Measurements from ENCODE around the gene CRISPLD2.

Gene CRISPLD2, protein sequence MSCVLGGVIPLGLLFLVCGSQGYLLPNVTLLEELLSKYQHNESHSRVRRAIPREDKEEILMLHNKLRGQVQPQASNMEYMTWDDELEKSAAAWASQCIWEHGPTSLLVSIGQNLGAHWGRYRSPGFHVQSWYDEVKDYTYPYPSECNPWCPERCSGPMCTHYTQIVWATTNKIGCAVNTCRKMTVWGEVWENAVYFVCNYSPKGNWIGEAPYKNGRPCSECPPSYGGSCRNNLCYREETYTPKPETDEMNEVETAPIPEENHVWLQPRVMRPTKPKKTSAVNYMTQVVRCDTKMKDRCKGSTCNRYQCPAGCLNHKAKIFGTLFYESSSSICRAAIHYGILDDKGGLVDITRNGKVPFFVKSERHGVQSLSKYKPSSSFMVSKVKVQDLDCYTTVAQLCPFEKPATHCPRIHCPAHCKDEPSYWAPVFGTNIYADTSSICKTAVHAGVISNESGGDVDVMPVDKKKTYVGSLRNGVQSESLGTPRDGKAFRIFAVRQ

DNA sequence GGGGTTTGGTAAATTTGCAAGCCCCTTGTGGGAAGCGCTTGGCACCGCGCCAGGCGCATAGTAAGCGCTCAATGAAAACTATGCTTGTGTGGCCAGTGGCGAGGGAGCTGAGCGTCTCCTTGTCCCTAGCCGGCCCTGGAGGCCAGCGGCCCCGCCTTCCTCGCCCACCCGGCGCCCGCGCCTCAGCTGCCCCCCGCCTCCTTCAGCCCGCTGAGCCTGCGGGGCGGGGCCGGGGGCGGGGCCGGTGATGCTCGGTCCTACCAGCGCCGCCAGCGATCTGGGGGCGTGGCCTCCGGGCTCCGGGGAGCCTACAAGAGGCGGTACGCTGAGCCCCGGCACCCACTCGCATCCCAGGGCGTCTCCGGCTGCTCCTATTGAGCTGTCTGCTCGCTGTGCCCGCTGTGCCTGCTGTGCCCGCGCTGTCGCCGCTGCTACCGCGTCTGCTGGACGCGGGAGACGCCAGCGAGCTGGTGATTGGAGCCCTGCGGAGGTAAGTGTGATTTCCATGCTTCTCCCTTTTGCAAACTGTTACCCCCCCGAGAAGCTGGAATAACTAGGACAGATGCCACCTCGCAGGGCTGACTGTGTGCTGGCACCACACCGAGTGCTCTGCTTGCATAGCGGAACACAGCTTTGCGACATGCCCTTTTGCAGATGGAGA, at the start of gene CRISPLD2:
CRISPLD2 (plus strand) TSS at position 342 of the 661 bp plus-strand sequence. CDS start 18,511 bp downstream, outside the sequence.
- DNase-seq, result peak; percentile 87

DNA sequence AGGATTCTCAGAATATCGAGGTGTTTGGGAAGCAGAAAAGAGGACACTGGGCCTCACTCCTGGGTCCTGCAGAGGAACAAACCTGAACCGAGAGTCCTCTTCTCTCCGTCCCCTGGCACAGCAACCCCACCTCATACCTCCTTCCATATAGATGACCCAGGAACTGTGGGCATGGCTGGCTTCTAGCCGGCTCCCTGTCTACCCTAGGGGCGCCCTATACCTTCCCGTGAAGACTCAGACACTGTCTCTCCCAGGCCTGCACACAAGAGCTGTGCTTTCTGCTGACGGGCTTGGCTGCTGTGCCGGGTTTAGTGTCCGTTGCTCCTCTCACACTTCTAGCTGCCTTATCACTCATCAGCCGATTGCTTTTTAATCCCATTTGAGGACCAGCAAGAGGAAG, 46.5 kb upstream of the CRISPLD2 start:
- DNase-seq, result no peak

DNA sequence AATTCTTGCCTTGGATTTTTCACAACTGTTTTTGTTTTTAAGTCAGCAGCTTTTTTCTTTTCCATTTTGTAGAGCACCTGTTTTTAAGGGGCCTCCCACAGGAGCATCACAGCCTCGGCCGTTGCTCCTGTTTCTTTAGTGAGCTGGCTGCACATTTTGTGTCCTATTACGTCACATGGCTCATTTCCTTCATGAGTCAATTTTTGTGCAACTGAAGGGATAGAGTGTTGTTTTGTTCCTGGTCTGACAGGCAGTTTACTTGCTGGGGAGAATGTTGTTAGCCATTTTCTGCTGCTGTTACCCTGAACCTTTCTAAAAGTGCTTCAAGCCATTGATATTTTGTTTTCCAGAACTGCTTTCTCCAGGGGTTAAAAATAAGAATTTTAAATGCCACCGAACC, 45.0 kb upstream of the CRISPLD2 start:
- DNase-seq, result peak; percentile 59

DNA sequence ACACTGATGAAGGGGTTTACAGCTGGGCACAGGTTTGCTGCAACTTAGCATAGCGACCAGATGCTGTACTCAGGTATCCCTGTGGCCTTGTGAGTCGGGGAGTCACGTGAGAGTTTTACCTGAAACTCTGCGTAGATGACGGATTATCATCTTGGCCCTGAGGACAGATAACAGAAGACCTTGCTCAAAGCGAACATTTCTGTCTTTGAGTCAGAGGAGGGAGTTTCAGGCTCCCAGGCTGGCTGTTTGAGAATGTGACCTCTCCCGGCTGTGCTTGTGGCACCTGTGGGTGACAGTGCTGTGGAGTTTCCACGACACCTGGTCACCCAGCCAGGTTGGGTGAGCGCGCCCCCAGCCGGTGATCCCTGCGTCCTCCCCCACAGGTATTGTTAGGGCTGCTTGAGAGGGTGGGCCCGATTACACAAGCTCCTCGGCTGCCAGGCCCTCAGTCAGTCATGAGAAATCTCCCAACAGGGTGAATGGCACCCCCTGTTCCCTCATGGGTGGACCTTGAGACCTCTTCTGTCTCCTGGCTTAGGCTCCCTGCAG, 44.4 kb upstream of the CRISPLD2 start:
- DNase-seq, result no peak

DNA sequence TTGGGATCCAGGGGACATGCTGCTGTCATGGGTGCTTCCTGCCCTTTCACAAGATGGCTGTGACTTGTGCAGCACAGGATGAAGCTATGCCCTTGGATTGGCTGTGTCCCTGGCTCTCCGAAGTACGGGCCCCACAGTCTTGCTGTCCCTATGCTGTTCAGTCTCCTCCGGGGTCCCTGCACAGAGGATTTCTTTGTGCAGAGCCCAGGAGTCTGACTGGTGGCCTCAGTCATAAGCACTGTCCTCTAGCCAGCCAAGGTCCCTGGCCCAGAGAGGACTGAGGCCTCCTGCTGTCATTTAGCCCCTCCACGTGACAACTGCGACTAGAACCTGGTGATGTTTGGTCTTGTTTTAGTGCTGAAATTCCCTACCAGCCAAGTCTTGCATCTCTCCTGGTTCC, 42.4 kb upstream of the CRISPLD2 start:
- no peak for DNase-seq

DNA sequence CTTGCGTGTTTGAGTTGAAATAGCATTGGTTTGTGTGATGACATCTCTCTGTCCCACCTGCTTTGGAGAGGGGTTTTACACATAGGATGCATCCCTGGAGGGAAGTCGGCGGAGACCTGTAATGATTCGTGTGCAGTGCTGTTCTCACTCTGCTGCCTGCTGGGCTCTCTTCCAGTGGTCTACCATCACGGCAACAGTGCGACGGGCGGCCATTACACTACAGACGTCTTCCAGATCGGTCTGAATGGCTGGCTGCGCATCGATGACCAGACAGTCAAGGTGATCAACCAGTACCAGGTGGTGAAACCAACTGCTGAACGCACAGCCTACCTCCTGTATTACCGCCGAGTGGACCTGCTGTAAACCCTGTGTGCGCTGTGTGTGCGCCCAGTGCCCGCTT, 41.1 kb upstream of the CRISPLD2 start:
- DNase-seq, result no peak

DNA sequence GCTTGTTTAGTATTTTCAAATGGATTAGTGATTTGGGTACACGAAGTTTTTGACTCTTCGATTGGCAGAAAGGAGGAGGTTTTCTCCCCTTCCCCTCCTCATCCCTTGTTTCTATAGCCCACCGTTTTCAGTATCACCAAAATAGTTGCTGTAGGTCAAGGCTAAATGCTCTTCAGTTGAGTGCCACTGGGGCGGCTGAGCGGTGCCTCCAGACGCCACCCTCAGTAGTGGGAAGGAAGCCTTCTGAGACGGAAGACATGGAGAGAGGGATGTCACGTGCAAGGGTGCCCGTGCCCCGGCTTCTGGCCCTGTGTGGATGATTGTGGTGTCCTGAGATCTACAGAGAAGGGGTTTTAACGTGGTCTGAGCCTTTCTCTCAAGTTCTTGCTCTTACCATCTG, 39.7 kb upstream of the CRISPLD2 start:
- DNase-seq, result no peak

DNA sequence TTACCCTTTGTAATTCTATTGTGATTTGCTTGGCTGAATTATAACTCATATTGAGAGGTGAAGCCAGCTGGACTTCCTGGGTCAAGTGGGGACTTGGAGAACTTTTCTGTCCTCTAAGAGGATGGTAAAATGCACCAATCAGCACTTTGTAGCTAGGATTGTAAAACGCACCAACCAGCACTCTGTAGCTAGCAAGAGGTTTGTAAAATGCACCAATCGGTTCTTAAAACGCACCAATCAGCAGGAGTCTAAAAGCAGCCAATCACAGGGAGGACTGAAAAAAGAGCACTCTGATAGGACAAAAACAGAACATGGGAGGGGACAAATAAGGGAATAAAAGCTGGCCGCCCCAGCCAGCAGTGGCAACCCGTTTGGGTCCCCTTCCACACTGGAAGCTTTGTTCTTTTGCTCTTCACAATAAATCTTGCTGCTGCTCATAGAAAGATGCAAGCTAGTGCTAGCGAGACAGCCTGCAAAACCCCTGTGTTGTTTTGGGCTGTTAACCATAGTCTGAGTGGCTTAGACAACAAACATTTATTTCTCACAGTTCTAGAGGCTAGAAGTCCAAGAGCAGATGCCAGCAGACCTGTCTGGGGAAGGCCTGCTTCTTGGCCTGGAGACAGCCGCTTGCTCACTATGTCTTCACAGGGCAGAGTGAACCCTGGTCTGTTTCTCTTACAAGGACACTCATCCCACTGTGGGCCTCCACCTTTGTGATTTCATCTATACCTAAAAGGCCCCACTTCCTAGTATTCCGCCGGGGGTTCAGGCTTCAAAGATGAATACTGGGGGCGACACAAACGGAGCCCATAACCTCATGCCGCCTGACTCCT, 39.0 kb upstream of the CRISPLD2 start:
- no peak for DNase-seq

DNA sequence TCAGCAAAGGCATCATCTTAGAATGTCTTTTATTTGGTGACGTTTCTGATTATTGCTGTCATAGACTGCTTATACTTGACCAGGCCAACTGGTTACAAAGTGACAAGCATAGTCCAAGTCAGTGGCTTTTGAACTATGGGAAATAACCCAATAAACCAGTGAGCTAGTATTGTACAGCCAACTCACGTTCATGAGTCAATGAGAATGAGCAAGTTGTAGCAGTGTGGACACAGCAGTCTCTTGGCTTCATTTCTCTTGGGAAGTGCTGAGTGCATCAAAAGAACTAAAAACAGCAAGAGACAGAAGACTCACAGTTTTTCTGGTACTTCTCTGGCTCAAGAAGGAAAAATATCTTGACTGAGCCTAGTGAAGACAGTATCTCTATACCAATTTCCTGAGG, 36.9 kb upstream of the CRISPLD2 start:
- DNase-seq, result no peak

DNA sequence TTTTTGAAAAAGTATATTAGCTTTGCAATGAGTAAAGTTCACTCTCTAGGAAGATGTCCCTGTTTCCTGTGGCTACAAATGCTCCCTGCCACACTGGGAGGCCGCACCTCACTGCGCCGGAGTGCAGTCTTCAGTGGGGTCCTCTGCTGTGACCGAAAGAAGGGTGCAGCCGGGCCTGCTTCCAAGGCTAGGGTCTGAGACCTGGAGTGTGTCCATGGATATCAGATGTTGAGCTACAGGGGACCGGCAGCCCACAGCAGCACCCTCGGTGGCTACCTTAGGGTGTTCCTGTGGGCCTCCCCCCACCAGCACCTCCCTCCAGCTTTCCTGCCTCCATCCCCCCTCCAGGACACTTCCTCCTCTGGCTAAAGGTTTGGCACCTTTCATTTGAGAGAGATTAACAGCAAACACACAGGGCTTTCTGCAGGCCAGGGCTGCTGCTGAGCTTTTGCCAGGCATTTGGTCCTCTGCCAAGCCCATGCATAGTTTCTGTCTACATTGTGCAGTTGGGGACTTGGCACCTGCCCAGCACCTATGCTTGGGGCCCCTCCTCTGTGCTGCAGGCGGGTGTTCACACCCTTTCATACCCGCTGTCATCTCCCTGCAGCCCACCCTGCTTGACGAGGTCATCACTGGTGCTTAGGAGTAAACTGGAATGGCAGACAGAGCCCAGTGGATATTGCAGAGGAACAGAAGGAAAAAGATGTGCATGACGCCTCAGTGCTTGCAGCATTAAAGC, 33.8 kb upstream of the CRISPLD2 start:
- peak; percentile 45 for DNase-seq

DNA sequence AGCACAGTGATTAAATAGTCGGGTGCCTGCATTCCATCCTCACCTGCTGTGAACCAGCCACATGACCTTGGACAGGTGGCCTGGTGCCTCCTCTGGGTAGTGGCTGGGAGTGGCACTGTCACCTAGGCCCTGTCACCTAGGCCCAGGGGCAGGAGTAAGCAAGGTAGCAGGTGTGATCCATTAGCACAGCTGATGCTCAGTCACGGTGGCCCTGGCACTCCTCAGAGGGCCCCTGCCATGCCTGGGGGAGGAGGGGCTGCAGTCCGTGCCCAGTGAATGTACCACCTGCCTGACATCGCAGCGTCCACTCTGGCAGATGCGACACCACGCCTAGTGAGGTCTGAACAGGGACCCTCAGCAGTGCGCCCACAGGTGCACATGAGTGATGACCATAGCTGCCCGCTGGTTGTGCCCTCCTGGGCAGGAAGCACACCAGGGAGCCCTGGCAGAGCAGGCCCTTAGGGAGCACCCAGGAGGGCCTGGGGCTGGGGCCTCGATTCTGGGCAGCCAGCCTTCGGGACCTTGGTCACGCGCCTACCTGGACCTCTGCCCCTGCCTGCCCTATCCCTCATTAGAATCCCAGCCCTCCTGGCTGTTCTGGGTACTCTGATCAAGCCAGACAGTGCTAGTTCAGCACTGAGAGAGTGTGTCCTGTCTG, 33.1 kb upstream of the CRISPLD2 start:
- no peak for DNase-seq

DNA sequence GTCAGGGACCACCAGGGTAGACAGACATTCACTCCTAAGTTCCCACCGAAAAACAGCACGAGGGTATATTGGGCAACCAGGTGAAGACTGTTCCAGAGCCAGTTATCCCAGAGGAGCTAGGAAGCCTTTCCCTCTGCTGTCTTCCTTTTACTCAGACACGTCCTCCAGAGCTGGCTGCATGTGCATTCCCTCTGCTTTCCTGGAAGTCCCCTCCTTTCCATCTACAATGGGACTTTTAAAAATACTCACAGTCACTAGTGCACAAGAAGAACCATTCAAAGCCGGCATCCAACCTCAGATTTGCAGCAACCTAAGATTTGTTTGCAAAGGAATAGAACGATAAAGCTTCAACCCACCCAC, 32.5 kb upstream of the CRISPLD2 start:
- no peak for DNase-seq

DNA sequence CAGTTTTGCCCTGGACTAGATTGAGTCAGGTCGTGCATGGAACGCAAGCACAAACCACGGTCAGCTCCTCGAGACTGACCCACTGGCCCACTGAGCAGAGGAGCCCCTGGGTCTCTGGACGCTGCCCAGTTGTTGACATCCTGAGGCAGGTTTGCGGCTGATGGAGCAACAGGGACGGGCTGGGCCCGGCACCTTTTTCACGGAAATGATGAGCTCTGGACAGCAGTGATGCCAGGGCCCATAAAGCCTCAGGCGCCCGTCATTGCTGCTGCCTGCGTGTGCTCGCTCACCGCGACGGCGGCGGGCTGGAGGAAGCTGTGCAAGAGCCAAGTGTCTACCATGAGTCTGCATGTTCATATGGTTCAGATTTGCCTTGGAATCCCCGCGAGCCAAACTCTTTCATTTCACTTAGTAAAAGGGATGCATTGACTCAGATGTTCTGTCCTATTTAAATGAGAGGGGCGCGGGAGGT, 30.8 kb upstream of the CRISPLD2 start:
- no peak for DNase-seq

DNA sequence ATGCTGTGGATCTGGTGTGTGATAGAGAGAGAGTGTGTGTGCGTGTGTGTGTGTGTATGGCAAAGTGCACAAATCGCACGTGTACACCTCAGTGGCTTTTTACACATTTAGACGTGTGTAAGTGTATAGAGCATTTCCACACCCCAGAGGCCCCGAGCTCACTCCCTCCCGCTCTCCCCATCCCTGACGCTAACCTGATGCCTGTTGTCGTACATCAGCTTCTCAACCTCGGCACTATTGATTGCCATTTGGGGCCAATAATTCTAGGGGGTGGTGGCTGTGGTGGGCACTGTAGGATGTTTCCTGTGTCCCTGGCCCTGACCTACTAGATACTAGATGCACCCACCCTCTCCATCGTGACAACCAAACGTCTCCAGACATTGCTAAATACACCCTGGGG, 30.4 kb upstream of the CRISPLD2 start:
- DNase-seq, result no peak

DNA sequence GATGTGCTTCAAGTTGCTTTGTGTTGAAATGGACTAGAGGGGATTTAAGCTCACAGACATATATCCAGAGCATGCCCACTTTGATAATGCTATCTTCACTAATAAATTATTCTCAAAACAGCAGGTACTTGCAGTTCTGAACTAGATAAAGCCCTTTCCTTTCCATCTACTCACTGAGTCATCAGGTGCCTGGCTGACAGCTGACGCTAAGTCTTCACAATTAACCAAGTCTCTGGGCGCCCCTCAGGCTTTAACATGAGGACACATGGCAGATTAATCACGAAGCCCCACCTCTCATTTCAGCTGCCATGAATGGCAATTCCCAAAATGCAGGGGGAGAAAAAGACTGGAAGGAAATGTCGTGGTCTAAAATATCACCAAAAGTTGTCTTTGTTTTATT, 29.5 kb upstream of the CRISPLD2 start:
- DNase-seq, result no peak

DNA sequence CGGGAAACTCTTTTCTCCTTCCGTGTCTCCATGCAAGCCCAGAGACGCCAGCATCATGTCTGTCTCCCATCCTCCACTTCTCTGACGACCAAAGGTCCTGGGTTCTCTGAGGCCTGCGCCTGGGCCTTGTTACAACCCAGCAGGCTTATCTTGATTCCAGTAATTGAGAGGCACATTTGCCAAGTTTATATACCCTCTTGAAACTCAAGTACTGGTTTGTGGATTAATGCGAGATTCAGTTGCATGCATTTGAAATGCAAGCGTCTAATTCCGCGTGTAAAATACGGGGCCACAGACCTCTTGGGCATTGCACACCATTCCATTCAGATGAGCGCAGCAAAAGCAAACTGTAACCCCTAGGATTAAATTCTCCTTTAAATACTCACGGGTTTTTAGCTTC, 28.7 kb upstream of the CRISPLD2 start:
- DNase-seq, result no peak

DNA sequence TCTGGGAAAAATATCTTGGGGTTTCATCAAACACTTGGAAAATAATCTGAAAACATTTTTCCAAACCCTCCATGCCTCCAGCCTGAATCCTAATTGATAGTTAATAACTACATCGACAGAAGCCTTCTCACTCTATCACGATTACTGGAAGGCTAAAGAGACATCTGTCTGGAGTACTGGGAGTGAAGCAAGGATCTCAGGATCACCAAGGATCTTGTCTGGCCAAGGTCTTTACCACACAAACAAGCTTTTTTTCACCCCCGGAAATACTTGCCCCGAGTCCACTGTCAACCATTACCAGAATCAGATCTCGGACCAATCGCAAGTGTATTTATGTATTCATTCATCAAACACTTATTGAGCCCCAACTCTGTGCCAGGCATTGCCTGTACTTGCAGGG, 28.3 kb upstream of the CRISPLD2 start:
- DNase-seq, result no peak

DNA sequence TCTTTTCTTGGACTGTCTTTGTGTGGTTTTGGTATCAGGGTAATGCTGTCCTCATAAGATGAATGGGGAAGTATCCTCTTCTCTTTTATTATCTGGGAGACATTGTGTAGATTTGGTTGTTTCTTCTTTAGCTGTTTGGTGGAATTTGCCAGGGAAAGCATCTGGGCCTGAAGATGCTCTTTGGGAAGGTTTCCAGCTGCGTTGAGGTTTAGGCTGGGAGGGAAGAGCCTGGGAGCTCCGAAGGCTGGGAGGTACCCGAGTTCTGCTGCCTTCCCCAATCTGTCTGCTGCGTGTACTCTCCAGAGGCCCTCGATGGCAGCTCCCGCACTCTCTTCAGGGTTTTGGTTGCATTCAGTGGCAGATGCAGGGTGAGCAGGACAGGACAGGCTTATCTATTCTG, 25.6 kb upstream of the CRISPLD2 start:
- no peak for DNase-seq

DNA sequence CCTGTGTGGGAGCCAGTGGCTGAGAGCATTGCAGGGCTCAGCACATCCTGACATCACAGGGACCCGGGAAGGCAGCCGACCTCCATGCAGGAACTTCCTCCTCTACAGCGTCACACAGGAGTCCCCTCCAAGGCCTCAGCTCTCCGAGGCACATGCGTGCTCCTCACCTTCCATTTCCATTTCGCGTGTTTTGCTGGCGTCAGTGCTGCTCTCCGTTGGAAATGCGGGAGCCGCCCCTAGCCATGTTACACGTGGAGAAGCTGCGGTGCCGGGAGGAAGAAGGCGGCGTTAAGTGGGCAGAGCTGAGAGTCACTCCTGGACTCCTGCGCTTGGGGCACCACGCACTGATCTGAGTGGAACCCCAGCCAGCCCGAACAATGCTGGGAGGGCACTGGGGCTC, 25.2 kb upstream of the CRISPLD2 start:
- DNase-seq, result no peak

DNA sequence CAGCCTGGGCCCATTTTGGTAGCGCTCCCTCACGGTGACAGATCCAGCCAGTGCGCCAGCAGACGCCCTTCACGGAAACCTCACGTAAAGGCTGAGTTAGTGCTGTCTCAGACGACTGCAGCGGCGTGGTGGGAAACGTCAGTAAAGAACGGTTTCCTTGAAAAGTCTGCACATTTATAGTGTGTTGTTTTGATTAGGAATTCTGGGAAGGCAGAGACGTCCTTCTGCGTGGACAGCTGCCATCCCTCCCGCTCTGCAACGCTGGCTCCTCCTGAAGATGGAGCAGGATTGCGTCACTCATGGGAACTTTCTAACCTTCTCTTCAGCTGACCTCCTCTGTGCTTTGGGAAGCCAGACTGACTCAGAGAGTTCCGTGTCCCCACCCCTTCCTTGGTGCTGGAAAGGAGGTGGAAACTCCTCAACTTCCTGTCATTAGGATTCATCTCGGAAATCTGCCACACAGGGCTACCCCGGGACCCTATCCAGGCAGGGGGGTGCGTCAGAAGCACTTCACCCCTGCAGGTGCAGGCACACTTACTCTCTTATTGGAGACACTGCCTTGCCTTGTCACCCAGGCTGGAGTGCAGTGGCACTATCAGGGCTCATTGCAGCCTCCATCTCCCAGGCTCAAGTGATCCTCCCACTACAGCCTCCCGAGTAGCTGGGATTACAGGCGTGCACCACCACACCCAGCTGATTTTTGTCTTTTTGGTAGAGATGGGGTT, 24.3 kb upstream of the CRISPLD2 start:
- DNase-seq, result peak; percentile 85
